IMR-90 (cell line): ENCODE measurements around the gene NDUFA13.

Experiments
- BHLHE40 ChIP-seq: fragments of 150-350 bp; IDR thresholded peaks from 2 replicates; pipeline ENCODE4 v1.6.1; 2016; ENCODE audit warnings: mild to moderate bottlenecking, low read depth, low read length
- CEBPB ChIP-seq: IDR thresholded peaks from 2 replicates; pipeline ENCODE4 v1.6.1; 2012; ENCODE audit warnings: low read depth, low read length, improper control_type of control experiment
- FOS ChIP-seq: fragments of 150-350 bp; IDR thresholded peaks from 2 replicates; pipeline ENCODE4 v1.6.1; 2016; ENCODE audit warnings: low read depth, low read length
- MAFK ChIP-seq: IDR thresholded peaks from 2 replicates; pipeline ENCODE4 v1.6.1; 2012; ENCODE audit warnings: low read depth, low read length, improper control_type of control experiment
- MXI1 ChIP-seq: IDR thresholded peaks from 2 replicates; pipeline ENCODE4 v1.6.1; 2012; ENCODE audit warnings: low read depth, mild to moderate bottlenecking, low read length, moderate library complexity, borderline replicate concordance
- POLR2A ChIP-seq: IDR thresholded peaks from 2 replicates; pipeline ENCODE4 v1.6.1; 2012; ENCODE audit warnings: mild to moderate bottlenecking, low read depth, low read length
- RAD21 ChIP-seq: IDR thresholded peaks from 2 replicates; pipeline ENCODE4 v1.6.1; 2012; ENCODE audit warnings: low read length, improper control_type of control experiment
- RCOR1 ChIP-seq: IDR thresholded peaks from 2 replicates; pipeline ENCODE4 v1.6.1; 2012; ENCODE audit warnings: mild to moderate bottlenecking, low read length, improper control_type of control experiment; ENCODE audit not compliant: insufficient replicate concordance
- RFX5 ChIP-seq: IDR thresholded peaks from 2 replicates; pipeline ENCODE4 v1.8.0; 2012; ENCODE audit warnings: low read depth, mild to moderate bottlenecking, low read length, moderate library complexity
- SMC3 ChIP-seq: fragments of 150-350 bp; IDR thresholded peaks from 2 replicates; pipeline ENCODE4 v1.6.1; 2016; ENCODE audit warnings: low read depth, mild to moderate bottlenecking, antibody characterized with exemption, low read length, moderate library complexity
- TF ChIP-seq, protein P1 (sequence below): conservative IDR thresholded peaks from 2 replicates; pipeline ENCODE4 v1.5.1; 2012; ENCODE audit warnings: mild to moderate bottlenecking, low read depth, low read length, improper control_type of control experiment
- TF ChIP-seq, protein P2 (sequence below): fragments of 150-350 bp; IDR thresholded peaks from 2 replicates; pipeline ENCODE4 v1.6.1; 2017; ENCODE audit warnings: mild to moderate bottlenecking, antibody characterized with exemption, low read length, low read depth
- TF ChIP-seq, protein P3 (sequence below): fragments of 150-350 bp; IDR thresholded peaks from 2 replicates; pipeline ENCODE4 v1.6.1; 2016; ENCODE audit warnings: low read depth, mild to moderate bottlenecking, low read length, moderate library complexity, borderline replicate concordance

DNA sequence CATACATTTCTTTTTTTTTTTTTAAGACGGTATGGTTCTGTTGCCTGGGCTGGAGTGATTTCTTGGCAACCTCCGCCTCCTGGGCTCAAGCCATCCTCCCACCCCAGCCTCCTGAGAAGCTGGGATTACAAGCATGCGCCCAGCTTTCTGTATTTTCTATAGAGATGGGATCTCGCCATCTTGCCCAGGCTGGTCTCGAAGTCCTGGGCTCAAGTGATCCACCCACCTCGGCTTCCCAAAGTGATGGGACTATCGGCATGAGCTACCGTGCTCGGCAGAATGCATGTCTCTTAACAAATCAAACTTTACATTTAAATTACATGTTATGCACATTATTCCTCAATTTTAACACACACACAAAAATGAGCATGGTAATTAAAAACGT lies 1.2 kb downstream of the NDUFA13 start:
- TF ChIP-seq, protein P1, sequence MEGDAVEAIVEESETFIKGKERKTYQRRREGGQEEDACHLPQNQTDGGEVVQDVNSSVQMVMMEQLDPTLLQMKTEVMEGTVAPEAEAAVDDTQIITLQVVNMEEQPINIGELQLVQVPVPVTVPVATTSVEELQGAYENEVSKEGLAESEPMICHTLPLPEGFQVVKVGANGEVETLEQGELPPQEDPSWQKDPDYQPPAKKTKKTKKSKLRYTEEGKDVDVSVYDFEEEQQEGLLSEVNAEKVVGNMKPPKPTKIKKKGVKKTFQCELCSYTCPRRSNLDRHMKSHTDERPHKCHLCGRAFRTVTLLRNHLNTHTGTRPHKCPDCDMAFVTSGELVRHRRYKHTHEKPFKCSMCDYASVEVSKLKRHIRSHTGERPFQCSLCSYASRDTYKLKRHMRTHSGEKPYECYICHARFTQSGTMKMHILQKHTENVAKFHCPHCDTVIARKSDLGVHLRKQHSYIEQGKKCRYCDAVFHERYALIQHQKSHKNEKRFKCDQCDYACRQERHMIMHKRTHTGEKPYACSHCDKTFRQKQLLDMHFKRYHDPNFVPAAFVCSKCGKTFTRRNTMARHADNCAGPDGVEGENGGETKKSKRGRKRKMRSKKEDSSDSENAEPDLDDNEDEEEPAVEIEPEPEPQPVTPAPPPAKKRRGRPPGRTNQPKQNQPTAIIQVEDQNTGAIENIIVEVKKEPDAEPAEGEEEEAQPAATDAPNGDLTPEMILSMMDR = no peak
- TF ChIP-seq POLR2A (no peak), RFX5 (no peak), CEBPB (no peak), RAD21 (no peak), SMC3 (no peak), RCOR1 (no peak), MAFK (no peak), BHLHE40 (no peak), MXI1 (no peak), FOS (no peak)
- TF ChIP-seq, protein P2, sequence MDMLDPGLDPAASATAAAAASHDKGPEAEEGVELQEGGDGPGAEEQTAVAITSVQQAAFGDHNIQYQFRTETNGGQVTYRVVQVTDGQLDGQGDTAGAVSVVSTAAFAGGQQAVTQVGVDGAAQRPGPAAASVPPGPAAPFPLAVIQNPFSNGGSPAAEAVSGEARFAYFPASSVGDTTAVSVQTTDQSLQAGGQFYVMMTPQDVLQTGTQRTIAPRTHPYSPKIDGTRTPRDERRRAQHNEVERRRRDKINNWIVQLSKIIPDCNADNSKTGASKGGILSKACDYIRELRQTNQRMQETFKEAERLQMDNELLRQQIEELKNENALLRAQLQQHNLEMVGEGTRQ = no peak
- TF ChIP-seq, protein P3, sequence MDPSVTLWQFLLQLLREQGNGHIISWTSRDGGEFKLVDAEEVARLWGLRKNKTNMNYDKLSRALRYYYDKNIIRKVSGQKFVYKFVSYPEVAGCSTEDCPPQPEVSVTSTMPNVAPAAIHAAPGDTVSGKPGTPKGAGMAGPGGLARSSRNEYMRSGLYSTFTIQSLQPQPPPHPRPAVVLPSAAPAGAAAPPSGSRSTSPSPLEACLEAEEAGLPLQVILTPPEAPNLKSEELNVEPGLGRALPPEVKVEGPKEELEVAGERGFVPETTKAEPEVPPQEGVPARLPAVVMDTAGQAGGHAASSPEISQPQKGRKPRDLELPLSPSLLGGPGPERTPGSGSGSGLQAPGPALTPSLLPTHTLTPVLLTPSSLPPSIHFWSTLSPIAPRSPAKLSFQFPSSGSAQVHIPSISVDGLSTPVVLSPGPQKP = no peak
